WERI-Rb-1 (cell line): ENCODE data around the gene SIAH2.

Experiments used
- DNase-seq: peaks from one replicate; pipeline ENCODE4 v3.0.0-alpha.2; 2020
- H3K27ac ChIP-seq: fragments of 250-450 bp; sonication (Bioruptor Pico); 2 replicates; pipeline ENCODE4 v1.5.1; 2020; ENCODE audit warnings: mild to moderate bottlenecking, moderate library complexity
- H3K27me3 ChIP-seq: fragments of 250-450 bp; sonication (Bioruptor Pico); 2 replicates; pipeline ENCODE4 v1.5.1; 2021; ENCODE audit warnings: mild to moderate bottlenecking, low read depth, moderate library complexity; ENCODE audit not compliant: insufficient read depth, severe bottlenecking
- H3K36me3 ChIP-seq: fragments of 250-450 bp; sonication (Bioruptor Pico); 2 replicates; pipeline ENCODE4 v1.5.1; 2020; ENCODE audit warnings: mild to moderate bottlenecking, moderate library complexity
- H3K4me3 ChIP-seq: 2 replicates; pipeline ENCODE4 v1.5.1; 2011; ENCODE audit warnings: low read depth, mild to moderate bottlenecking, control low read depth, low read length
- H3K9me3 ChIP-seq: fragments of 250-450 bp; sonication (Bioruptor Pico); 2 replicates; pipeline ENCODE4 v1.5.1; 2021; ENCODE audit warnings: mild to moderate bottlenecking, moderate library complexity; ENCODE audit not compliant: severe bottlenecking
- TF ChIP-seq, protein P1 (sequence below): IDR thresholded peaks from 2 replicates; pipeline ENCODE4 v1.5.1; 2011; ENCODE audit warnings: low read depth, mild to moderate bottlenecking, control low read depth, inconsistent platforms, low read length

The SIAH2 gene

DNA sequence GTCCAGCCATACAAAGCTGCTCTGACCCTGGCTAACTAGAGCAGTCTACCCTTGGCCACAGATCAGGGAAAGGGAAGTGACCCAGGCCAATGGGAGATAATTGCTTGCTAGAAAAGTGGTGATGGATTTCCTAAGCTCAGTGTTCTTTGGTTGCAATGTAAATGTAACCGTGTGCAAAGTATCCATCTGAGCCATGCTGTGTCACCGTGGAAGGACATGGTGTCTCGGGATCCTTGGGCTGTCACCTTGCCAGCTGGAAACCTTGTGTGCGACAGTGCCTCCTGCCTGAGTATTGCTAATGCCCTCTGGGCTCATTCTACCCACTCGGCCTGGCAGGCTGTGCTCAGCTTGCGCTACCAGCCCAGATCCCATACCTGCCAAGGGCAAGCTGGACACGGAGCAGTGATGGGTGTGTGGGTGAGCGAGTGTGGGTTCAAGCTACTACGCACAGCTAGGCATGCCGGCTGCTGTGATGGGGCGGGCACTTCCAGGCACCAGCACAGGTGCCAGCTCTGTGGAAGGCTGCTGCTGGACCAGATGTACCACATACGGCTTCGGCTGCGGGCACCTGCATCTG is 10.7 kb upstream of the SIAH2 start:
- TF ChIP-seq, protein P1, sequence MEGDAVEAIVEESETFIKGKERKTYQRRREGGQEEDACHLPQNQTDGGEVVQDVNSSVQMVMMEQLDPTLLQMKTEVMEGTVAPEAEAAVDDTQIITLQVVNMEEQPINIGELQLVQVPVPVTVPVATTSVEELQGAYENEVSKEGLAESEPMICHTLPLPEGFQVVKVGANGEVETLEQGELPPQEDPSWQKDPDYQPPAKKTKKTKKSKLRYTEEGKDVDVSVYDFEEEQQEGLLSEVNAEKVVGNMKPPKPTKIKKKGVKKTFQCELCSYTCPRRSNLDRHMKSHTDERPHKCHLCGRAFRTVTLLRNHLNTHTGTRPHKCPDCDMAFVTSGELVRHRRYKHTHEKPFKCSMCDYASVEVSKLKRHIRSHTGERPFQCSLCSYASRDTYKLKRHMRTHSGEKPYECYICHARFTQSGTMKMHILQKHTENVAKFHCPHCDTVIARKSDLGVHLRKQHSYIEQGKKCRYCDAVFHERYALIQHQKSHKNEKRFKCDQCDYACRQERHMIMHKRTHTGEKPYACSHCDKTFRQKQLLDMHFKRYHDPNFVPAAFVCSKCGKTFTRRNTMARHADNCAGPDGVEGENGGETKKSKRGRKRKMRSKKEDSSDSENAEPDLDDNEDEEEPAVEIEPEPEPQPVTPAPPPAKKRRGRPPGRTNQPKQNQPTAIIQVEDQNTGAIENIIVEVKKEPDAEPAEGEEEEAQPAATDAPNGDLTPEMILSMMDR: no peak
- no peaks in the 10 kb centered on the region for H3K36me3 ChIP-seq
- peaks cover 71% of the 10 kb centered on the region for H3K27me3 ChIP-seq
- no peak overlapping the region for H3K27ac ChIP-seq
- no peak for DNase-seq
- H3K9me3 ChIP-seq: peaks cover 3% of the 10 kb centered on the region
- no peak overlapping the region for H3K4me3 ChIP-seq

DNA sequence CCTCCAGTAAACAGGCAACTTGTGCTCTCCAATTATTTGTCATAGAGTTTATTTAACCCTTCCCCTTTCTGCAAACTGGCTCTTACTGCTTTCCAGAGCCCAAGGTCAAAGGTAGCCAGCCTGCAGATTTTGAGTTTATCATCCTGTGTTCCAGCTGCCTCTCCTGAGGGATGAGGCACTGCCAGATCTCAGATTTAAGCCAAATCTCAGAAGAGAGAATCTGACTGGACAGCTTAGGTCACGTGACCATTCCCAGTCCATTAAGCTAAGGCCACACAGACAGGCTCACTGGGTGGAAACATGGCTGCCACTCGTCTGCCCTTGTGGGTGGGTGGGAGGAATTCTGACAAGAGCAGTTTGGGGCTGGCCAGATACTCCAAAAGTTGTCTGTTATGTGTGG is 8.6 kb upstream of the SIAH2 start:
- no peak overlapping the region for H3K4me3 ChIP-seq
- H3K27ac ChIP-seq: no peak overlapping the region
- no peak for DNase-seq
- H3K36me3 ChIP-seq: no peaks in the 10 kb centered on the region
- TF ChIP-seq, protein P1: no peak
- peaks cover 5% of the 10 kb centered on the region for H3K9me3 ChIP-seq
- H3K27me3 ChIP-seq: peaks cover 73% of the 10 kb centered on the region

DNA sequence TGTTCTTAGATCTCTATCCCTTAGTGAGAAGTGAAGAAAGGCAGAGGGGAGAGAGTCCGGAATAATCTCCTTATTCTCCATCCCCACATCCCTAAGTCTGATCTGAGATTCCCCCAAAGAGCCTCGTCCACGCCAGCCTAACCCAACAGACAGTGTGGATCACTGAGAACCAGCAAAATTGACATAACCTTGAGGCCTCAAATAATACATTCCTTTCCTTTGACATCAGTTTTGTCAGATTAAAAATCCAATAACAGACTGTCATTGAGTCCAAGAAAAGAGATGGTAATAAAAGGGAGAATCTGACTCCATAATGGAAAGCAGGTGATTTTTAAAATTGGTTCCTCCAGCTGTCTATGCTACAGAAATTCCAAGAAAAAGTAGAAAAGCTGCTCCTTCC is 7.7 kb upstream of the SIAH2 start:
- H3K36me3 ChIP-seq: no peaks in the 10 kb centered on the region
- DNase-seq: no peak
- TF ChIP-seq, protein P1: no peak
- peaks cover 5% of the 10 kb centered on the region for H3K9me3 ChIP-seq
- H3K27me3 ChIP-seq: peaks cover 74% of the 10 kb centered on the region
- H3K4me3 ChIP-seq: no peak overlapping the region
- no peak overlapping the region for H3K27ac ChIP-seq

DNA sequence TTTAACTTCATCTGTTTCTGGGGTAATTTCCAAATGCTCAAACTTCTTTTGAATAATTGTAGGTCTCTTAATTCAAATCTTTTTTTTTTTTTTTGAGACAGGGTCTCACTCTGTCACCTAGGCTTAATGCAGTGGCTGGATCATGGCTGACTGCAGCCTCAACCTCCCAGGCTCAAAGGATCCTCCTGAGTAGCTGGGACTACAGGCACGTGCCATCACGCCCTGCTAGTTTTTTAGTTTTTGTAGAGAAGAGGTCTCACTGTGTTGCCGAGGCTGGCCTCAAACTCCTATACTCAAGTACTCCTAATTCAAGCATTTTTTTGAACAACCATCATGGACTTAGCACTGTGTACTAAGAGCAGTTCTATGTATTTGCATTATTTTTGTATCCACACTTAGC is 3.8 kb upstream of the SIAH2 start:
- Histone ChIP-seq H3K36me3 (no peaks in the 10 kb centered on the region), H3K27ac (no peak overlapping the region), H3K27me3 (peaks cover 75% of the 10 kb centered on the region), H3K9me3 (peaks cover 9% of the 10 kb centered on the region), H3K4me3 (no peak overlapping the region)
- TF ChIP-seq, protein P1: no peak
- no peak for DNase-seq

DNA sequence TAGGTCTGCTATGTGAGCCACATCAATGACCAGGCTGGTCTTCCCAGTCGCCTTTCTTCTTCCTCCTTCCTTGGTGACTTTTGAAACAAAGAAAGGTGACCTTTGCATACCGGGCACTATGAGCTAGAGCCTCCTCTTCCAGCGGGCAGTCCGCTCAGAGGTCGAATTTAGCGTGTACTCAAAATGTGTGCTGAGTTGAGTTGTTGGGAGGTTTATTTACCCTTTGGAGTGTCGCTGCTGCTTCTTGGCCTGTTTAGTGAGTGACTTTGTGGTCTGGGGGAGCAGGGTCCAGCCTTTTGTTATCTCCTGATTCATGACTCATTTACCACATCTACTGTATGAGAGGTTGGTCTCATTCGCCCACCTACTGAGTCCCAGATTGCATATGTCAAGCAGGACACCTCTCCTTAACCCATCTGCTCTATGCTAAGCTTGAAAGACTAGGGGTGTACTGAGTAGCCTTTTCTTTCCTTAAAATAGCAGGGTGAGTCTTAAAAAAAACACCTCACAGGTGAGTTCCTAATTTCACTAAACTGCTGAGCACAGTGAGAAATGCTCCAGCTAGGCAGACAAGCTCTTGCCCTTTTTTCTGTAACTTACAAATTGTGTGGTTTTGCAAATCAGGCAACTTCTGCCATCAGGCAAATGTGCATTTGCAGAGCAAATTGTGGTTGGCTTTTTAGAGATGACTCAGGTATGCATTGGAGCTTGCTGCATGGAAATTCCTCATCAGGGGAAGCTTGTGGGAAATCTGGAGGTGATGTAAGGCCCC is 3.2 kb upstream of the SIAH2 start:
- DNase-seq: no peak
- Histone ChIP-seq H3K27me3 (peaks cover 75% of the 10 kb centered on the region), H3K36me3 (no peaks in the 10 kb centered on the region), H3K9me3 (peaks cover 9% of the 10 kb centered on the region), H3K4me3 (no peak overlapping the region), H3K27ac (no peak overlapping the region)
- TF ChIP-seq, protein P1: no peak
